Muscle layer of colon (tissue), 2 donors: ENCODE results near the gene ISCU.
A peak's percentile ranks its signal among the peaks of the same experiment; 100 is the strongest.
"Not testable (repeated sequence)": the region's sequence is repeated elsewhere in the genome, so short reads cannot be mapped to it uniquely, and the experiment has no call there.

Experiments
- H3K27ac ChIP-seq: one replicate; pipeline ENCODE4 v1.7.0; 2013; ENCODE audit warnings: low read depth, mild to moderate bottlenecking, low read length, moderate library complexity
- H3K27me3 ChIP-seq, 2 donors: one replicate each; pipeline ENCODE4 v1.7.0; 2013; ENCODE audit warnings: low read length in 2 of 2, mild to moderate bottlenecking in 2 of 2; ENCODE audit not compliant: insufficient read depth in 2 of 2, control insufficient read depth in 1 of 2
- H3K36me3 ChIP-seq: one replicate; pipeline ENCODE4 v1.7.0; 2013; ENCODE audit warnings: mild to moderate bottlenecking, low read length; ENCODE audit not compliant: insufficient read depth
- H3K4me1 ChIP-seq: one replicate; pipeline ENCODE4 v1.7.0; 2013; ENCODE audit warnings: mild to moderate bottlenecking, low read length; ENCODE audit not compliant: insufficient read depth
- H3K4me3 ChIP-seq, 2 donors: one replicate each; pipeline ENCODE4 v1.7.0; 2013; ENCODE audit warnings: low read length in 2 of 2, low read depth in 1 of 2, mild to moderate bottlenecking in 1 of 2, moderate library complexity in 1 of 2
- H3K9ac ChIP-seq: one replicate; pipeline ENCODE4 v1.7.0; 2013; ENCODE audit warnings: low read length
- H3K9me3 ChIP-seq: one replicate; pipeline ENCODE4 v1.7.0; 2013; ENCODE audit warnings: mild to moderate bottlenecking, low read length
- donor health status: abdominal sarcoma.
- donor health status: Adenocarcinoma of cecum.

ISCU gene

GRCh38 chr12:108548954-108549521 is 13.4 kb upstream of the ISCU start:
- no peaks in the 10 kb centered on the region for H3K9me3 ChIP-seq
- peaks cover 17% of the 10 kb centered on the region for H3K4me1 ChIP-seq
- peaks cover 44% of the 10 kb centered on the region for H3K36me3 ChIP-seq
- no peaks in the 10 kb centered on the region for H3K27me3 ChIP-seq
- H3K4me3 ChIP-seq: no peak overlapping the region
- H3K27ac ChIP-seq: no peak overlapping the region
- no peak overlapping the region for H3K9ac ChIP-seq

DNA sequence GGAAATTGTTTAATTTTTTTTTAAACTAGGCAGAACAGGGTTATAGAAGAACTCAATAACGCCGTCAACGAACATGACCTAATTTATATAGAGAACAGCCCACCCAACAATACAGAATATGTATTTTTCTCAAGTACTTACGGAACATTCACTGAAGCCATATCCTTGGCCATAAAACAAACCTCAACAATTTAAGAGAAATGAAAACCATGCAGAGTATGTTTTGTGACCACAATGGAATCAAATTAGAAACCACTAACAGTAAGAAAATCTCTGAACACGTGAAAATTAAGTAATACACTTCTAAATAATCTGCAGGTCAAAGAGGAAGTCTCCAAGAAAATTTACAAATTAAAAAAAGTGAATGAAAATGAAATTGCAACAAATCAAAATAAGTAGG is 10.9 kb upstream of the ISCU start:
- Histone ChIP-seq H3K27me3 (no peaks in the 10 kb centered on the region), H3K27ac (no peak overlapping the region), H3K36me3 (peaks cover 28% of the 10 kb centered on the region), H3K4me3 (no peak overlapping the region), H3K9me3 (no peaks in the 10 kb centered on the region), H3K4me1 (peaks cover 20% of the 10 kb centered on the region), H3K9ac (no peak overlapping the region)

DNA sequence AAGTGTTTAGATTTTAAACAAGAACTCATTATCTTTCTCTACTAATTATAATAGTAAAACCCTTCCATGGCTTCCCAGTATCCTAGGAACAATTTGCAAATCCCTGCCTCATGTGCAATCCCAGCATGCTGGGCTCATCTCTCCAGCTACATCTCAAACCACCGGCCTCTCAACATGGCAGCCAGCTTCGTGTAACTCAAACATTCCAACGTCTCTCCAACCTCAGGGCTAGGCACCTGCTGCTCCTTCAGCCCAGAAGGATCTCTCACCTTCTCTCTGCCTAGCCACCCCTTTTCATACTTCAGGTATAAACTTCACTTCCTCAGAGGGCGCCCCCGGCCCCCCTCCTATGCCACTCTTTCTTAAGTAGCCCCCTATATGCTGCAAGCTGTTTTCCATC is 8.6 kb upstream of the ISCU start:
- no peak overlapping the region for H3K4me3 ChIP-seq
- no peaks in the 10 kb centered on the region for H3K9me3 ChIP-seq
- H3K36me3 ChIP-seq: peaks cover 14% of the 10 kb centered on the region
- H3K27ac ChIP-seq: no peak overlapping the region
- H3K4me1 ChIP-seq: peaks cover 24% of the 10 kb centered on the region
- H3K9ac ChIP-seq: no peak overlapping the region
- H3K27me3 ChIP-seq: no peaks in the 10 kb centered on the region

GRCh38 chr12:108555383-108555782 is 7.0 kb upstream of the ISCU start:
- peaks cover 33% of the 10 kb centered on the region for H3K4me1 ChIP-seq
- H3K36me3 ChIP-seq: peaks cover 11% of the 10 kb centered on the region
- not testable (repeated sequence) for H3K4me3 ChIP-seq, H3K9me3 ChIP-seq, H3K27me3 ChIP-seq, H3K27ac ChIP-seq
- H3K9ac ChIP-seq: peak overlapping the region; percentile 4

- Histone ChIP-seq H3K36me3 (peaks cover 14% of the 10 kb centered on the region), H3K27ac (no peak overlapping the region), H3K4me1 (peaks cover 46% of the 10 kb centered on the region), H3K9me3 (no peaks in the 10 kb centered on the region), H3K4me3 (no peak overlapping the region), H3K9ac (no peak overlapping the region), H3K27me3 (no peaks in the 10 kb centered on the region)
These were observed 3.3 kb upstream of the ISCU start for GRCh38 chr12:108559007-108559655.

DNA sequence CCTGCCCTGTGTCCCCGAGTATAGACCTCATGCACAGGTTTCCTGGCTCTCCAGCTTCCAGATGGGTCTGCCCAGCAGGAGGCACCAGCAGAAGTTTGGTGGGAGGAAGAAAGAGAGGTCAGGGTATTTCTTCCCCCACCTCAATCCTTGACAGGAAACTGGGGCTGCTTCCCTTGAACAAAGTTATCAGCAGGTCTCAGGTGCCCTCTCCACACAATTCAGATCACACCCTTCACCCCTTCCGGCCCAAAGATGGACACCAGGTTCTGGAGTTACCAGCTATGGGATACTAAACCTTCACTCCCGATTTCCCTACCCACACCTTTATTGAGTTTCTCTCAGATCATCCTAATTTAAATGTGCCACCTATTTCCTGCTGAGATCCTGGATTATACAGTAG is 2.6 kb upstream of the ISCU start:
- Histone ChIP-seq H3K9me3 (no peaks in the 10 kb centered on the region), H3K4me1 (peaks cover 52% of the 10 kb centered on the region), H3K9ac (peak overlapping the region; percentile 93), H3K4me3 (peak overlapping the region; percentile 96 to 99), H3K27me3 (no peaks in the 10 kb centered on the region), H3K36me3 (peaks cover 21% of the 10 kb centered on the region), H3K27ac (no peak overlapping the region)

- no peaks in the 10 kb centered on the region for H3K27me3 ChIP-seq
- H3K9ac ChIP-seq: peak overlapping the region; percentile 93
- H3K9me3 ChIP-seq: no peaks in the 10 kb centered on the region
- H3K27ac ChIP-seq: peak overlapping the region; percentile 90
- H3K4me1 ChIP-seq: peaks cover 53% of the 10 kb centered on the region
- H3K36me3 ChIP-seq: peaks cover 26% of the 10 kb centered on the region
- peak overlapping the region; percentile 96 to 99 for H3K4me3 ChIP-seq
These were observed 2.1 kb upstream of the ISCU start for GRCh38 chr12:108560321-108560721.

DNA sequence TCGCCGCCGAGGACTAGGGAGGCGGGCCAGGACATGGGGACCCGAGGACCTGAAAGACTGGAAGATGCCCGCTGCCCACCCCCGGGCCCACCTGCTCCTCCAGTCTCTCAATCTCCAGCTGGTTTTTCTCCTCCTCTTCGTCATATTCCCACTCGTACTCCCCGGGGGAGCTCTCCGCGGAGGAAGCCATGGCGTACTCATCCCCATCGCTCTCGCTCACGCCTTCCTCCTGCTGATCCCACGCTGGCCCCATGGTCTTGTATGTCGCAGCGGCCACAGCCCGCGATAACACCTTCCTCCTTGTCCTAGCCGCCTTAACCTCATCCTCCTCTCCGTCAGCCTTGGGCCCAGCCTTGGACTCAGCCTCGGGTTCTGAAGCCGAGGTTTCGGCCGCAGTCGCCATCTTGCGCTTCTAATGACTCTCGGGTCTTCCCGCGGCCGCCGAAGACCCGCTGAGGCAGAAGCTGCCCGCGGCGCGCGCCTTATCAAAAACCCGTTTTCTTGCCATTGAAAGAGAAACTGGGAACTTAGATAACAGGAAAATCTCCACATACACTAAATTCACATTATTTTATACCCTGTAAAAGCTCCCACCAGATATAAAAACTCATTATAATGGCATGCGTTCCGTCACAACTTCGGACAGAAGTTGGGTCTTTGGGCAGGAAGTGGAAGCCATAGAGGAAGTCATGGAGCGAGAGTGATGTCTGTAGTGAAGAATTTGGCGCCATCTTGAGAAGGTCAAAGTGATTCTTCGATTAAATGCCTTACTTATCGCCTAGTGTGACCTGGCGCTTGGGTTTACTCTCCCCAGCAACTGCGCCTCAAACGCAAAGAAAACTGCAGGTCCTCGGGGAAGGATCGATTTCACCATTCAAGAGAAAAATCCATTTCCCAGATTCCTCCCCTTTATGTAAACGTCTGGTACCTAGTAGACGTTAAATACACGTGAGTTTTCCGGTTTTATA is 1.4 kb upstream of the ISCU start, which contains the start of gene SART3:
Gene SART3 (minus strand): TSS at position 422 of the 968 bp plus-strand sequence. CDS start 19 bp downstream, at position 403.
- Histone ChIP-seq H3K27ac (peak within 1 kb of the TSS; percentile 90), H3K27me3 (no peaks in the 10 kb centered on the region), H3K4me3 (peak within 1 kb of the TSS; percentile 96 to 99), H3K36me3 (peaks cover 33% of the 10 kb centered on the region), H3K9ac (peak within 1 kb of the TSS; percentile 93), H3K9me3 (no peaks in the 10 kb centered on the region), H3K4me1 (peaks cover 58% of the 10 kb centered on the region)

- no peaks in the 10 kb centered on the region for H3K9me3 ChIP-seq
- peaks cover 37% of the 10 kb centered on the region for H3K36me3 ChIP-seq
- peak overlapping the region; percentile 90 for H3K27ac ChIP-seq
- peak overlapping the region; percentile 96 to 99 for H3K4me3 ChIP-seq
- H3K4me1 ChIP-seq: peaks cover 58% of the 10 kb centered on the region
- H3K9ac ChIP-seq: peak overlapping the region; percentile 93
- no peaks in the 10 kb centered on the region for H3K27me3 ChIP-seq
These were observed 496 bp upstream of the ISCU start for GRCh38 chr12:108561852-108562347.

GRCh38 chr12:108563136-108563803 is 874 bp downstream of the ISCU start:
- H3K36me3 ChIP-seq: peaks cover 45% of the 10 kb centered on the region
- no peaks in the 10 kb centered on the region for H3K27me3 ChIP-seq
- peak overlapping the region; percentile 89 for H3K9ac ChIP-seq
- H3K4me3 ChIP-seq: peak overlapping the region; percentile 92 to 99
- no peaks in the 10 kb centered on the region for H3K9me3 ChIP-seq
- peaks cover 61% of the 10 kb centered on the region for H3K4me1 ChIP-seq
- peak overlapping the region; percentile 96 for H3K27ac ChIP-seq

- no peaks in the 10 kb centered on the region for H3K9me3 ChIP-seq
- H3K4me1 ChIP-seq: peaks cover 62% of the 10 kb centered on the region
- H3K4me3 ChIP-seq: peak overlapping the region in 1 of 2 donors; percentile 92
- H3K27ac ChIP-seq: peak overlapping the region; percentile 96
- peaks cover 50% of the 10 kb centered on the region for H3K36me3 ChIP-seq
- peak overlapping the region; percentile 89 for H3K9ac ChIP-seq
- no peaks in the 10 kb centered on the region for H3K27me3 ChIP-seq
These were observed 1.4 kb downstream of the ISCU start for GRCh38 chr12:108563804-108564151.
